GM15510 (cell line): ENCODE data around the gene CNTD1.

Experiments used
- POLR2A ChIP-seq: IDR thresholded peaks from 3 replicates; pipeline ENCODE4 v1.6.1; 2011; ENCODE audit warnings: borderline replicate concordance; ENCODE audit not compliant: insufficient read length; ENCODE audit errors: extremely low read depth

The CNTD1 gene

GRCh38 chr17:42774066-42774745, 24.5 kb upstream of the CNTD1 start:
- no peak for TF ChIP-seq POLR2A

DNA sequence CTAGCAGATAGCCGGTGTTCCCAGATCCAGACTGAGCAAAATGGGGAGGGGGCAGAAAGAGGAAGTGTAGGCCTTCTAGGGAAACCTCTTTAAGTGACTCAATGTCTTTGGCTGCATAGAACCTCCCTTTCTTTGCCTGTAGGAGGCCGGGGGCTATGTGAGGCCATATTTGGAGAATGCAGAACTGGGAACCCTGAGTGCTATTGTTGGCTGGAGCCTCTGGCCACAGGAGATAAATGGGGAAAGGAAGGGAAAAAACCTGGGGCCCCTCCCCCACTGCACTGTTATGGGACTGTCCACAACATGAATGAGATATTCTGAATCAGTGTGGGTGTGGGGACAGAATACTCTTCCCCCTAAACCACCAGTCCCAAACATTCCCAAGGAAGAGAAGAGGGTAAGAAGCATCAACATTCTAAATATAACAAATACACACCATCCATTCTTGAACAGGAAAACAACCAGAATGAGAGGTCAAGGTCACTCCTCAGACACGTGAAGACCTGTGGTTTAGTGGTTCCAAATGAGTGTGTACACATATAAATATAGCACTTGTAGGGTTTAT, 23.0 kb upstream of the CNTD1 start:
- no peak for TF ChIP-seq POLR2A

GRCh38 chr17:42778570-42778969, 20.1 kb upstream of the CNTD1 start:
- TF ChIP-seq POLR2A = no peak

- no peak for TF ChIP-seq POLR2A
These were observed 19.2 kb upstream of the CNTD1 start for GRCh38 chr17:42779304-42779935.

- no peak for TF ChIP-seq POLR2A
These were observed 18.5 kb upstream of the CNTD1 start, which contains the start of gene WNK4 for GRCh38 chr17:42779936-42780850. Gene WNK4 (plus strand): TSS chr17:42780610. CDS start chr17:42780699, 89 bp downstream.

GRCh38 chr17:42780851-42781638, 17.6 kb upstream of the CNTD1 start:
- no peak for TF ChIP-seq POLR2A

- TF ChIP-seq POLR2A = no peak
These were observed 17.0 kb upstream of the CNTD1 start for GRCh38 chr17:42781639-42782165.

- no peak for TF ChIP-seq POLR2A
These were observed 16.2 kb upstream of the CNTD1 start for GRCh38 chr17:42782166-42783061.

DNA sequence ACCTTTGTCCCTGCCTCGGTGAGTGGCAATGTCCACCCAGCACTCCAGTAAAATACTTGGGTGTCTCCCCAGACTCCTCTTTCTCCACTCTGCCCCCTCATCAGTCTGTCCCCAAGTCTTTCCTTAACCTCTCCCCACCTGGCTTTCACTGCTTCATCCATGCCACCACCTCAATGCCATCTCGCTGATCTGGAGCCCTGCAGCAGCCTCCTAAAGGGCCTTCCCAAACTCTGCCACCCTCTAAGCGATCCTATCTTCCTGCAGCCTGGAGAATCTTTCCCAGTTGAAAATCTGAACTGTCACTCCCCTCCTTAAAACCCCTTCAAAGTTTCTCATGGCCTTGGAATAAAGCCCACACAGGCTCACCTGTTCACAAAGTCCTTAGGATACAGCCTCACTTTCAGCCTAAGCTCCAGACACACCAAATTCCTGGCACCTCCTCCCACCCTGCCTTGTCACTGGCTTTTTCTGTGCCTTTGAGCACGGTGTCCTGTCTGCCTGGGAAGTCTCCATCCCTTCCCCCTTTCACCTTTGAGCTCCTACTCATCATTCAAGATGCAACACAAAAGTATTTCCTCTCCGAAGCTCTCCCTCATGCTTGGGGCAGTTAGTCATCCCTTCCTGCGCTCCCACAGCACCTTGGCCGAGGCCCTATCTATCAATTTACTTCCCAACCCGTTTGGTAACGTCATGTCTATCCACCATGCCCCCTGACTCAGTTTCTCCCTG, 15.4 kb upstream of the CNTD1 start:
- TF ChIP-seq POLR2A = no peak

- TF ChIP-seq POLR2A = no peak
These were observed 14.9 kb upstream of the CNTD1 start for GRCh38 chr17:42783791-42784138.

GRCh38 chr17:42784409-42784808, 14.3 kb upstream of the CNTD1 start:
- no peak for TF ChIP-seq POLR2A

DNA sequence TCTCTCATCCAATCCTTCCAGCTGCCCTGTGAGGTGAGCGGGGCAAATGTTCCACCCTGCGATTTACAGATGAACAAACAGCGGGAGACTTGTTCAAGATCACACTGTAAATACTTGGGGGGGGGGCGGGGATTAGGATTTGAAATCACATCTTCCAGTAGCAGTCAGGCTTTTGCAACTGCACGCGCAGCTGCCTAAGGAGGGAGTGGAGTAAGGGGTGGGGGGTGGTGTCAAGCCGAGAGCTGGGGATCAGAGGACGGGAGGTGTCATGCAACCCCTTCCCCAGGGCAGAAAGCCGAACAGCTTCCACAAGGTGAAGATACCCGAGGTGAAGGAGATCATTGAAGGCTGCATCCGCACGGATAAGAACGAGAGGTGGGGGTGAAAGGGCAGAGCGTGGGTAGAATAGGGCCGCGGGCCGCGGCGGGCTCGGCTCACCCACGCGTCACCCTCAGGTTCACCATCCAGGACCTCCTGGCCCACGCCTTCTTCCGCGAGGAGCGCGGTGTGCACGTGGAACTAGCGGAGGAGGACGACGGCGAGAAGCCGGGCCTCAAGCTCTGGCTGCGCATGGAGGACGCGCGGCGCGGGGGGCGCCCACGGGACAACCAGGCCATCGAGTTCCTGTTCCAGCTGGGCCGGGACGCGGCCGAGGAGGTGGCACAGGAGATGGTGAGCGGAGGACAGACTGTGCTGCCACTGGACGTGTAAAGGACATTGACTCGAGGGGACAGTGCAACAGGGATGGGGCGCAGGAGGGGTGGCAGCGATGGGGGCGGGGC, 13.7 kb upstream of the CNTD1 start:
- TF ChIP-seq POLR2A = no peak
